ENCODE measurements around the gene DNA2.
"Not testable (repeated sequence)": the region's sequence is repeated elsewhere in the genome, so short reads cannot be mapped to it uniquely, and the experiment has no call there.

Gene DNA2

GRCh38 chr10:68471586-68472408 is at the start of gene DNA2:
Gene DNA2, minus strand, starts transcription at chr10:68471973. Its CDS starts 109 bp downstream, at chr10:68471864.
- DNase-seq (ENCODE audit: low read depth), result peak; percentile 32

DNA sequence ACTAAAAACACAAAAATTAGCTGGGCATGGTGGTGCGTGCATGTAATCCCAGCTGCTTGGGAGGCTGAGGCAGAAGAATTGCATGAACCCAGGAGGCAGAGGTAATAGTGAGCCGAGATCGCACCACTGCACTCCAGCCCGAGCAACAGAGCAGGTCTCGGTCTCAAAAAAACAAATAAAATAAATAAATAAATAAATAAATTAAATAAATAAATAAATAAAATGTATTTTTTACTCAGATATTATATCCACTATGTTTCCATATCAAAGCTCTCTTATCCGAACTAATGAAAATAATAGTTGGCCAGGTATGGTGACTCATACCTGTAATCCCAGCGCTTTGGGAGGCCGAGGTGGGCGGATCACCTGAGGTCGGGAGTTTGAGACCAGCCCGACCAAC is 46.8 kb upstream of the DNA2 start:
- not testable (repeated sequence) for DNase-seq (ENCODE audit: low read depth)

DNA sequence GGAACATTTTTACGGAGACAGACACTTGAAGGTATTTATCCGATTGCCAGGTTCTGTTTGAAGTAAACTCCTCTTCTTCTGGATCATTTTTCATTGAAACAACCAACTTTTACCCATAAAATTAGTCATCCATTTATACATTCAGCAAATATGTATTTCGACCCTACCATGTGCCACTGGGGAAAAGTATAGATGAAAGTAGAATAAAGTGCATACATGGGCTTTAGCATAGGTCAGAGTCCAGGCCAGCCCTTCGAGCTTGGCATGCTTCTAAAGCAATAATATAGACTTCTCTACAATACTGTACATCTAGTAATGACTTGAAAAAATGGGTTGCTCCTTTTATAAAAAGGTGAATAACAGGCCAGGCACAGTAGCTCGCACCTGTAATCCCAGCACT is 45.4 kb upstream of the DNA2 start:
- DNase-seq (ENCODE audit: low read depth), result no peak

DNA sequence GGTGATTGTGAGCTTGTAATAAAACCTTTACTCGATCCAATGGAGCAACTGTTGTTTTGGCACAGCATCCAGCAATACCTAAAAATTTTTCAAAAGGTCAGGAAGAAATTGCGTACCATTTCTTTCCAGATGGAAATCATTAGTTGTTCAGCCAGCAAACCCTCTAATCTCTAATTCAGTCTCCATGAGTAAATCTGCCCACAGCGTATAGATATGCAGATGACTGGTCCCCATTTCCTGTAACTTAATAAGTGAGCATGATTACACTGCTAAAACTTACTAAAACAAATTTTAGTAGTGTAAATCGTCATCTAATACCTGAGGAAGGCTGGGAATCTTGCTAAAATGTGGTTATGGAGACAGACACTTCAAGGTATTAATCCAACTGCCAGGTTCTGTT is 45.0 kb upstream of the DNA2 start:
- DNase-seq (ENCODE audit: low read depth), result no peak

DNA sequence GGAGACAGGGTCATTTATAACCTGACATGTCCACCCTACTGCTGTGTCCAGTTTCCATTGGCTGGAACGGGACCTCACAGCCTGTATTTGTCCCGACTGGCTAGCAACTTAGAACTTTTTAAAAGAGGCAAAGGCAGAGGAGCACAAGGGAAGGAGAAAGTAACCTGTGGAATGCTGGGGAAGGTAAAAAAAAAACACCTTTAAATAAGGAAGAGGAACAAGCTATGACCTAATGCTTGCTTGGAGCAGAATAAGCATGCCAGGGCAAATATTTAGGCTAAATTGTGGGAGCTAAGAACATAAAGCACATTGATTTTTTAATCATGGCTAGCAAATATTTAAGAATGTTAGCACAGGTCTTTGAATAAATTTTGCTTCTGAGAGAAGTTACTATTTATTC is 44.4 kb upstream of the DNA2 start:
- not testable (repeated sequence) for DNase-seq (ENCODE audit: low read depth)

DNA sequence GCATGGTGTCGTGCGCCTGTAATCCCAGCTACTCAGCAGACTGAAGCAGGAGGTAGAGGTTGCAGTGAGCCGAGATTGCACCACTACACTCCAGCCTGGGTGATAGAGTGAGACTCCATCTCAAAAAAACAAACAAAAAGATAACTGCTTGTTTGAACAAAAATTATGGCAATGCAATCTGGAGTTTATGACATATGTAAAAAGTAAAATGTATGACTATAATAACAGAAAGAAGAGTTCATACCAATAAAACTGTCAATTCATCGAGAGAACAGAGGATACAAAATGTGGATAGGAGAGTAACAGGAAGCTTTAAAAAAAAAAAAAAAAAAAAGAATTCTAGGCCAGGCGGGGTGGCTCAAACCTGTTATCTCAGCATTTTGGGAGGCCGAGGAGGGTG is 36.3 kb upstream of the DNA2 start:
- no peak for DNase-seq (ENCODE audit: low read depth)

- no peak for DNase-seq (ENCODE audit: low read depth)
These were observed 34.6 kb upstream of the DNA2 start for GRCh38 chr10:68506411-68506810.

DNA sequence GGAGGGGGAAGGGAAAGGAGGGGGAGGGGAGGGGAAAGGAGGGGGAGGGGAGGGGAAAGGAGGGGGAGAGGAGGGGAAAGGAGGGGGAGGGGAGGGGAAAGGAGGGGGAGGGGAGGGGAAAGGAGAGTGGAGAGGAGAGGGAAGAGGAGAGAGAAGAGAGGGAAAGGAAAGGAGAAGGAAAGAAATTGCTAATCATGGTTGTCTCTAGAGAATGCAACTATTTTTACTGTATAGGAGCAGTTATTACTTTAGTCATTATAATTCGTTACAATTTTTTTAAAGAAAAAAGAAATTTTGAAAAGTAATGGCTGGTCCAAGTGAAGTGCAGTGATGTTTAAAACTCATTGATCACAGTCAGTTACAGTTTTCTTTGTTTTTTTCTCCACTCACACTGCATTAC is 31.1 kb upstream of the DNA2 start:
- DNase-seq (ENCODE audit: low read depth), result no peak

GRCh38 chr10:68501691-68502090 is 29.9 kb upstream of the DNA2 start:
- no peak for DNase-seq (ENCODE audit: low read depth)

- DNase-seq (ENCODE audit: low read depth), result no peak
These were observed 27.8 kb upstream of the DNA2 start for GRCh38 chr10:68499544-68499943.

DNA sequence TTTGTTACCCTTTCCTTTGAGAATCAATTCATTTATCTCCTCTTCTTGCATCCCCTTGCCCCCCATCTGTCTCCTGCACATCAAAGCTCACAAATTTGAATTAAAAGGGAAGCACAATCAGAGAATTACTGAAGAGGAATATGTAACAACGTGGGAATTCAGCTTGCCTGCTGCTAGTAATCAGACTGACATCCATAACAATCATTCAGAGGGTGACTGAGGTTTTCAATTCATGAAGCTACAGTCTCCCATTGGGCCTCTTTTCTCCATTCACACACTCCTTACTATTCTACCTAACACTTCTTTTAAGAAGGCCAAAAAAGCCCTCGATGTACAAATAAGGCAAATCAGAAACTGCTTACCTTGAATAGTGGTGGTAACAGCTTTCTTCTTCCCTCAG is 24.3 kb upstream of the DNA2 start:
- DNase-seq (ENCODE audit: low read depth), result no peak

DNA sequence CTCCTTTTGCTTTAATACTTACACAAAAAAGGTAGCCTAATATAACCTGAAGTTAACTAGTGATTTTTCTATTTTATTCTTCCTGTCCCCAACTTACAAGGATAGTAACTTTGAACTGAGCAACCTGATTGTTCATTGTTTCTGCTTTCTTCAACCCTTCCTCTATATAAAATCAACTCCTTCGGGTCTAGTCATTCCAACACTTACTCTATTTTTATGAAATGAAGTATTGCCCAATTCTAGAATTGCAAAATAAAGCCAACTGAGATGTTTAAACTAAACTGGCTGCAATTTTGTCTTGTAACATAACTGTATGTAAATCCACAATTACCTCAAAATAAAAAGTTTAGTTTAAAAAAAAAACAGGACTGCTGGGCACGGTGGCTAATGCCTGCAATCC is 20.3 kb upstream of the DNA2 start:
- no peak for DNase-seq (ENCODE audit: low read depth)

- no peak for DNase-seq (ENCODE audit: low read depth)
These were observed 18.1 kb upstream of the DNA2 start for GRCh38 chr10:68489919-68490318.

DNA sequence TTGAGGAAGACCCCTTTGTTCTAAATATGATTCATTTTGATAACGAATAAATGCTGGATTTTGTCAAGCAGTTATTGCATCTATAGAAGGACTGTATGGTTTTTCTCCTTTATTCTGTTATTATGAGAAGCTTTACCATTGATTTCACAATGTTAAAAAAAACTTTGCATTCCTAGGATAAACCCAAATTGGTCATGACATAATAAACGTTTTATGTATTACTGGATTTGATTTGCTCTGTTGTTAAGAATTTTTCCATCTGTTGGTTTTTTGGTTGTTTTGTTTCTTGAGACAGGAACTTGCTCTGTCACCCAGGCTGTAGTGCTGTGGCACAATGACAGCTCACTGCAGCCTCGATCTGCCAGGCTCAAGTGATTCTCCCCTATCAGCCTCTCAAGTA is 2.2 kb upstream of the DNA2 start:
- DNase-seq (ENCODE audit: low read depth), result no peak

DNA sequence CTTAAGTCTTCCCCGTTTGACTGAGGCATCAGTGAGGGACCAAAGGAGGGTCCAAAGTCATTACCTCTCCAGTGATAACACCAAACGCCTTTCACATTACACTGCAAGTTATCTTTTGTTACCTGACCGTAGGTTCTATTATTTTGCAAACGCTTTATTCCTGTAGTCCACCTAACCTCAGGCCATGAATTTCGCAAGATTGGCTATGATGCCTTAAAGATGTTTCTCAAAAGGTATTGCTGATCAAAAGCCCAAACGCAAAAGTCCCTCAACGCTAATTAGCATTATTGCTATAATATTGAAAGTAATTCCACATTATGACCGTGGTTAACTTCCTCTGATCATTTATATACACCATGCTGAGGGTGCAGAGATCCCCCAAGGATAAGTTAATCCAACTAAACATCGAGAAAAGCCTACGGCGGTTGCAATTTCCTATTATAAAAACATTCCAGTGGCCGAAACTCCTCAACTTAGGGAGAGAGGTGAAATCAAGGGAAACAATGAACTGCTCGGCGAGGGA is 649 bp downstream of the DNA2 start:
- no peak for DNase-seq (ENCODE audit: low read depth)

DNA sequence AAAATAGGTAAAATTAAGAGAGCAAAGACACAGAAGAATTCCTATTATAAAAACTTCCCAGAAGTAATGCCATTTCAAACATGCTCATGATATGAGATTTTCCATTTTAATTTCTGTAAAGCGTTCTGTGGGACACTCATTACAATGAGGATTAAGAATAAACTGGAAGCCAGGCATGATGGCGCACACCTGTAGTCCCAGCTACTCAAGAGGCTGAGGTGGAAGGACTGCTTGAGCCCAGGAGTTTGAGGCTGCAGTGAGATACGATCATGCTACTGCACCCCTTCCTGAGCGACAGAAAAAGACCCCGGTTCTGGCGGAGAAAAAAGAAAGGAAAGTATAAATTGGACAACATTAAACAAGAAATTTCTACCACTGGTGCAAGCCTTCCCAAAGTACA is 1.5 kb downstream of the DNA2 start:
- no peak for DNase-seq (ENCODE audit: low read depth)

GRCh38 chr10:68469838-68470237 is 1.9 kb downstream of the DNA2 start:
- DNase-seq (ENCODE audit: low read depth), result no peak

DNA sequence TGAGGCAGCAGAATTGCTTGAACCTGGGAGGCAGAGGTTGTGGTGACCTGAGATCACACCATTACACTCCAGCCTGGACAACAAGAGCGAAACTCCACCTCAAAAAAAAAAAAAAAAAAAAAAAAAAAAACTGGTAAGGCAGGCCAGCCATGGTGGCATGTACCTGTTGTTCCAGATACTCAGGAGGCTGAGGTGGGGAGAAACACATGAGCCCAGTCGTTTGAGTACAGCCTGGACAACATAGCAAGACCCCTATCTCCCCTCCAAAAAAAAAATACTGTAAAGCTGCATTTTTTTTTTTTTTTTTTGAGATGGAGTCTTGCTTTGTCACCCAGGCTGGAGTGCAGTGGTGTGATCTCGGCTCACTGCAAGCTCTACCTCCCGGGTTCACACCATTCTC is 7.0 kb downstream of the DNA2 start:
- DNase-seq (ENCODE audit: low read depth), result not testable (repeated sequence)

DNA sequence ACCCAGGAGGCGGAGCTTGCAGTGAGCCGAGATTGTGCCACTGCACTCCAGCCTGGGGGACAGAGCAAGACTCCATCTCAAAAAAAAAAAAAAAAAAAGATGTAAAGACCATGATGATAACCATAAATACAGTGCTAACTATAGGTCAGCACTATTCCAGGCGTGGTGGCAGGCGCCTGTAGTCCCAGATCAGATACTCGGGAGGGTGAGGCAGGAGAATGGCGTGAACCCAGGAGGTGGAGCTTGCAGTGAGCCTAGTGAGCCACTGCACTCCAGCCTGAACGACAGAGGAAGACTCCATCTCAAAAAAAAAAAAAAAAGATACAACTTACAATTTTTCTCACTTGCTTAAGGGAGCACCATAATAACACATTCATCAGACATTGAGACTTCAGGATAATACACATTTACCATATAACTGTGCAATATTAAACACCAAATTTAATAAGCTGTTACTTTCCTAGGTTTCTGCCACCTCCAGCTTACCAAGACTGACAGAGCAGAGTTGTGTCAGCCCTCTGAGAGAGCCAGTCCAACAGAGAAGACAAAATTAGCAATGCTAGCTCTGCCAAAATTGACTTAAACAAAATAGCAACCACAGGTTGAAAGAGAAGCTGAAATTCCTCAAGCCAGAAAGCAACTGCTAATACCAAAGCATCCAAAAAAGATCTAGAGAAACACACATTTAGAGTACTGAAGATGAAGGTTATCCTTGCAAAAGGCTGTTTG is 8.2 kb downstream of the DNA2 start:
- DNase-seq (ENCODE audit: low read depth), result no peak

GRCh38 chr10:68462536-68462935 is 9.2 kb downstream of the DNA2 start:
- no peak for DNase-seq (ENCODE audit: low read depth)

DNA sequence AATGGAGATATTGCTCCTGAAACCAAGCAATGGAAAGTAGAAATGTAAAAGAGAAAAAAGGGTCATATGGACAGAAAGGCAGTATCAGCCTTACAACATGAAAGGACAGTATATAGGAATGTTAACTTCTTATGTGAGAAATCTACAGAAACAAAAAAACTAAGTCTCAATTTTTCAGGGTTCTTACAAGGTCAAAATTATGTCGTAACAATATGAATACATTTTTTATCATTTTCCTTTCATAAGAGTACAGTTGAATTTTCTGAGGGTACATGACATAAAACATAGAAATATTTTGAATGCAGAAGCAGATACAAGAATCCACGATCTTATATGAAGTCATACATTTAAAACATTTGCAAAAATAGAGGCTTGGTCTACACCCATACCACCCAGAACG is 10.7 kb downstream of the DNA2 start:
- no peak for DNase-seq (ENCODE audit: low read depth)

GRCh38 chr10:68449698-68450097 is 22.1 kb downstream of the DNA2 start:
- not testable (repeated sequence) for DNase-seq (ENCODE audit: low read depth)

- DNase-seq (ENCODE audit: low read depth), result no peak
These were observed 25.6 kb downstream of the DNA2 start for GRCh38 chr10:68446179-68446578.

All from GM04504 (cell line).